Erythroblast (primary cell): ENCODE measurements around the gene ARV1.

Experiments used
- GATA1 ChIP-seq: IDR thresholded peaks from 2 replicates; pipeline ENCODE4 v1.6.1; 2011; ENCODE audit warnings: low read depth, mild to moderate bottlenecking, control low read depth, low read length, moderate library complexity
- POLR2A ChIP-seq: IDR thresholded peaks from 2 replicates; pipeline ENCODE4 v1.6.1; 2011; ENCODE audit warnings: mild to moderate bottlenecking, low read length

DNA sequence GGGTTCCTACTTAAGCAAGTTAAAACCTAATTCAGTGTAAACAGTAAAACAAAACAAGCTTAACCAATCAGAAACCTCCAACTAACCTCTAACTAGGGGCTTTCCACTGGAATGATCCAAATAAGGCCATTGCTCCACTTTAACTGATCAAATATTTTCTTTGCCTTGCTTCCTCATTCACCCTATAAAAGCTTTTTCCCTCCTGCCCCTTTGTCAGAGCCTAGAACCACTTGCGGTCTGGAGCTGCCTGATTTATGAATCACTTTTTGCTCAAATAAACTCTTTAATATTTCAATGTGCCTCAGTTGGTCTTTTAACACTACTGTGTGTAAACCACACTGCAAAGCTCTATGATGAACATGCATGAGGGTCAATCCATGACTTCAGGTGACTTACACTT, 65.7 kb downstream of the ARV1 start:
- TF ChIP-seq POLR2A (no peak), GATA1 (no peak)
